ENCODE measurements around the gene GAREM2.

The GAREM2 gene

DNA sequence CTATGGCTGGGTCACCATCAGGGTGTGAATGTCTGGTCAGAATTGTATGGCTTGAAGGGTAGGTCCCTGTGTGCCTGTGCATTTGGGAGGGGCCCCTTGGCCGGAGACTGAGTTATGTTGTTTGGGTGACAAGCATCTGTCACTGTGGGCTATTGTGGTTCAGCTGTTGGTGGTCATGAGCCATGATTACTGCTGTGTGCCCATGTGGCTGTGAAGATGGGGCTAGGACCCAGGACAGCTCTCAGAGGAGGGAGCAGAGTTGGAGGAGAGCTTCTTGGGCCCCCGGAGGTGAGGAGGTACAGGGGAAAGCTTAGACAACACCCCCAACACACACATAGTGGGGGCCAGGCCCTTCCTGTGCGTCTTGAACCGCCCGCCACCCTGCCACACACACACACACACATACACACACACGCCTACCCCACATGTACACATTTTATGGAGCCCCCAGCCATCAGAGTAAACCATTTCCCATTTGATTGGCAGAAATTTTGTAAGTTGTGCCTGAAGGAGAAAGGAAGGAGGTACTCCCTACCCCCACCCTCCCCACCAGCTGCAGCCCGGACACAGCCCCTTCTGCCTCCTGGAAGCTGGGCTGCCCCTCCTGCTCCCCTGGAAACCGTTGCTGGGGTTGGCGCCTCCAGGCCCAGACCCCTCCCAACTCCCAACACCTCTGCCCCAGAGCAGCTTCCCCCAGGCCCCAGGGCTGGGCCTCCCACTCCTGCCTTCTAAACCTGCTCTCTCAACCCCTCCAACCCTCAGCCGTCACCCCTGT, 2.0 kb downstream of the GAREM2 start:
- Mint-ChIP-seq H3K27ac (no peak overlapping the region), H3K9me3 (no peaks in the 10 kb centered on the region), H3K4me3 (peak overlapping the region; percentile 66 to 70), H3K4me1 (ENCODE audit: low read depth in 2 of 2) (peaks cover 19 to 22% of the 10 kb centered on the region in 2 donors), H3K36me3 (ENCODE audit: insufficient read depth) (peaks cover 3% of the 10 kb centered on the region), H3K27me3 (peaks cover 41 to 80% of the 10 kb centered on the region in 2 donors)
- ATAC-seq (replicated peaks), result peak; percentile 46
- DNase-seq, result no peak

DNA sequence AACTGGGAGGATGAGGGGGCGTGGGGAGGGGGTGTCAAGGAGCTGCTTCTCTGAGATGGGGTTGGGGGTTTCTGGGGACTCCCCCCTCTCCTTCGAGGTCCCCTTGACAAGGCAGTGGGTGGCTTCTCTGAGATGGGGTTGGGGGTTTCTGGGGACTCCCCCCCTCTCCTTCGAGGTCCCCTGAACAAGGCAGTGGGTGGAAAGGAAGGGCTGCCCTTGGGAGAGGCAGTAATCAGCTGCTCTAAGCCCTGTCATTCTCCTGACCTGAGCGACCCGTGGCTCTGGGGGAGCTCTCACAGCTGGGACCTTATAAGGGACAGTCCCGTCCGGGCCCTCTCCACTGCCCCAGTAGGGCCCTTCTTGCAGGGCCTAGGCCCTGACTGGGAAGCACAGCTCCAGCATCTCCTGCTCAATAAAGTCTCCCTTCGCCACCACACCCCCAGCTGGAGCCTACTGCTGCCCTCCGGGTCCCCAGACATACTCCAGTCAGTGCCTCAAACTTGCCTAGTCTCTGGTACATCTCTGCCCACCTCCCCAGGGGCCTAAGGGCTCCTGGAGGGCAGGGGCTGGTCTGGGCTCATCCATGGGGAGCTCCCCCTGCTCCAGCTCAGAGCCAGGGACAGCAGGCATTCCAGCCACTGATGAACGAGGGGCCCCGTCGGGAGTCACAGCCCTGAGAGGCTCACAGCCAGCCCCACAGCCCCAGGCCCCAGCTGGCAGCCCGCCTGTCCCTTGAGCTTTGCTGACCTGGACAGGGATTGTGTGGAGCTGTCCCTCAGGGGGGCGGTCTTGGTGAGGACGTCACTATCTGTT, 2.8 kb downstream of the GAREM2 start:
- H3K9me3 Mint-ChIP-seq, result no peaks in the 10 kb centered on the region

DNA sequence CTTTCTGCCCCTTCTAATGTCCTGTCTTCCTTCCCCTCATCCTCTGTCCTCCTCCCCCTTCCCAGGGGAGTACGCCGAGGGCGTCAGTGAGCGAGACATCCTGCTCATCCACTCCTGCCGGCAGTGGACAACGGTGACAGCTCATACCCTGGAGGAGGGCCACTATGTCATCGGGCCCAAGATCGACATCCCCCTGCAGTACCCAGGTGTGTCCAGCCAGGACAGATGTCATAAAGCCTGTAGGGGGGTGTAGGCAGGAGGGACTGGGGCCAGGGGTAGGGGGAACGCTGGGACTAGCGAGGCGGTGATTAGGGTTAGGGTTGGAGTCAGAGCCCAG, 3.4 kb downstream of the GAREM2 start:
- ATAC-seq (replicated peaks), result no peak
- Mint-ChIP-seq H3K4me1 (ENCODE audit: low read depth in 2 of 2) (peaks cover 22% of the 10 kb centered on the region in 2 donors), H3K36me3 (ENCODE audit: insufficient read depth) (peaks cover 3% of the 10 kb centered on the region), H3K27ac (no peak overlapping the region), H3K4me3 (no peak overlapping the region), H3K27me3 (peaks cover 52 to 82% of the 10 kb centered on the region in 2 donors), H3K9me3 (no peaks in the 10 kb centered on the region)
- DNase-seq, result no peak

More for the DNA sequence above, 2.8 kb downstream of the GAREM2 start:
- ATAC-seq (replicated peaks) (no peak), DNase-seq (no peak)
- Mint-ChIP-seq H3K4me3 (no peak overlapping the region), H3K4me1 (ENCODE audit: low read depth in 2 of 2) (peaks cover 22% of the 10 kb centered on the region in 2 donors), H3K27ac (no peak overlapping the region), H3K27me3 (peaks cover 48 to 82% of the 10 kb centered on the region in 2 donors), H3K36me3 (ENCODE audit: insufficient read depth) (peaks cover 3% of the 10 kb centered on the region)

DNA sequence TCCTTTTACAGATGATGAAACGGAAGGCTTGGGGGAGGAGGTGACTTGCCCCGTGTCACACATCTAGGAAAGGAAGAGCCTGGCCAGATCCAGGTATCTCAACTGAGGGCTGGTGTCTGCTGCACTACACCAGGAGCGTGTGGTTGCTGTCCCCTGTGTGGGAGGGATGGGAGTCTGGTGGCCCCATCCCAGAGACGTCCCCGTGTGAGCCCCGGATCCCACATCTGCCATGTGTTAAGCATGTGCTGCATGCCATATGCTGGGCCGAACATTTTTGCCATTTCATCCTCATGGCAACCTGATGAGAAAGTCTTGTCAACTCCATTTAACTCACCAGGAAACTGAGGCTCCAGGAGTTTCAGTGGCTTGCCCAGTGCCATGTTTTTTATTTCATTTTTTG, 4.2 kb downstream of the GAREM2 start:
- H3K4me3 Mint-ChIP-seq, result no peak overlapping the region
- H3K36me3 Mint-ChIP-seq (ENCODE audit: insufficient read depth), result no peaks in the 10 kb centered on the region
- peaks cover 45 to 80% of the 10 kb centered on the region in 2 donors for H3K27me3 Mint-ChIP-seq
- ATAC-seq (replicated peaks), result no peak
- DNase-seq, result no peak
- H3K9me3 Mint-ChIP-seq, result no peaks in the 10 kb centered on the region
- no peak overlapping the region for H3K27ac Mint-ChIP-seq
- H3K4me1 Mint-ChIP-seq (ENCODE audit: low read depth in 2 of 2), result peaks cover 15 to 16% of the 10 kb centered on the region in 2 donors

DNA sequence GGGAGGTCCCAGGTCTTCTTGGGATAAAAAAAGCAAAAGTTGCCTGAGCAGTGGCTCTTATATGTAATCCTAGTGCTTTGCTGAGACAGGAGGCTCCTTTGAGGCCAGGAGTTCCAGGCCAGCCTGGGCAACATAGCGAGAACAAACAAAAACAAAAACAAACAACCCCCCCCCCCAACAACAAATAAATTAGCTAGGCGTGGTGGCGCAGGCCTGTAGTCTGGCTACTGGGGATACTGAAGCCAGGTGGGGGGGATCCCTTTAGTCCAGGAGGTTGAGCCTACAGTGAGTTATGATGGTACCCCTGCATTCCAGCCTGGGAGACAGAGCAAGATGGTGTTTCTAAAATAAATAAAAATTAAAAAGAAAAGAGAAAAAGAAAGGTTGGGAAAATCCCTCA, 5.4 kb downstream of the GAREM2 start:
- peaks cover 42 to 78% of the 10 kb centered on the region in 2 donors for H3K27me3 Mint-ChIP-seq
- H3K27ac Mint-ChIP-seq, result no peak overlapping the region
- no peak for ATAC-seq (replicated peaks)
- DNase-seq, result no peak
- H3K4me3 Mint-ChIP-seq, result peak overlapping the region; percentile 73 to 76
- no peaks in the 10 kb centered on the region for H3K36me3 Mint-ChIP-seq (ENCODE audit: insufficient read depth)
- peaks cover 12 to 14% of the 10 kb centered on the region in 2 donors for H3K4me1 Mint-ChIP-seq (ENCODE audit: low read depth in 2 of 2)
- H3K9me3 Mint-ChIP-seq, result no peaks in the 10 kb centered on the region

DNA sequence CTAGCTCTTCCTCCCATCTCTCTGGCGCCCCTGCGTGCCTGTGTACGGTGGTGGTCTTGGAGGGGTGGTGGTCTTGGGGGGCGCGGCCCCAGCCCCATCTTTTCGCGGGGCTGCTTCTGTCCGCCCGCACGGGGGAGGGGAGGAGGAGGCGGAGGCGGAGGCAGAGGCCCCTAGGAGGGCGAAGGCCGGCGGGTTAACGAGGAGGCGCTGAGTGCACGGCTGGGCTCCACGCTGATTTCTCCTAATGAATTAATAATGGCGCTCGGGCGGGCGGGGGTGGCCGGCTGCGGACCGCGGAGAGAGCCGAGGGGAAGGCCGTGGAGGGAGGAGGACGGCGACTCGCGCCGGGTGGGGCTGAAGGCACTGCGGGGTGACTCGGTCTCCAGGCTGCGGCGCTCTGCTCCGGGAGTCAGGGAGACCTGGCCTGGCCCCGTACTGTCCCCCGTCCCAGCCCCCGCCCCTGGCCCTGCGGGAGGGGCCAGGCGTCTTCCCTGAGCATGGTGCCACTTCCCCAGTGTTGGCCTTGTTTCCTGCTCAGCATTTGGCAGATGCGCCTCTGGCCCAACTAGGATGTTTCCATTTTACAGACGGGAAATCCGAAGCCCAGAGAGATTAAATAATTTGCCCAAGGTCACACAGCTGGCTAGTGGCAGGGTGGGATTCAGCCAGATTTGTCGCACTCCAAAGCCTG, 6.0 kb downstream of the GAREM2 start:
- H3K4me3 Mint-ChIP-seq, result peak overlapping the region; percentile 73 to 76

DNA sequence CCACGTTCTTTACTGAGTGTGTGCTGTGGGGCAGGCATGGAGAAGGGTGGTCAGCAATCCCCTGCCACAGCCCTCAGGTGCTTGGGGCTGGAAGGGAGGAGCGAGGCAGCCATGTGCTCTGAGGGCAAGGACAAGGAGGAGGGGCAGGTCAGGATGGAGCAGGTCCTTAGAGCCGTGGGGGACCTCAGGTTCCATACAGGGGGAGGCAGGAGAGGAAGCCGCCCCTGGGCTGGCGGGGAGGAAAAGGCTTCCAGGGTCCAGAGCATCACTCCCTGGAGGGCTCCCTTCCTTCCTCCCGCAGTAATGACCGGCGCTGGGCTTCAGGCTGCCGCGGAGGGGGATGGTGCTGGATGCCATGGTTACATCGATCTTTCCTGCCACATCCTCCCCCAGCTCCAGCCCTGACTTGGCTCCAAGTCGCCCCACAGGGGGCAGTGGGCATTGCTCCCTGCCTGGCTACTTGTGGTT, 6.6 kb downstream of the GAREM2 start:
- peak overlapping the region in 1 of 2 donors; percentile 29 for H3K27ac Mint-ChIP-seq
- H3K4me1 Mint-ChIP-seq (ENCODE audit: low read depth in 2 of 2), result peaks cover 9 to 13% of the 10 kb centered on the region in 2 donors
- peak overlapping the region; percentile 73 to 76 for H3K4me3 Mint-ChIP-seq
- ATAC-seq (replicated peaks) (no peak), DNase-seq (no peak)
- peaks cover 37 to 71% of the 10 kb centered on the region in 2 donors for H3K27me3 Mint-ChIP-seq
- H3K9me3 Mint-ChIP-seq, result no peaks in the 10 kb centered on the region
- no peaks in the 10 kb centered on the region for H3K36me3 Mint-ChIP-seq (ENCODE audit: insufficient read depth)

More for the DNA sequence above, 6.0 kb downstream of the GAREM2 start:
- DNase-seq (no peak), ATAC-seq (replicated peaks) (peak; percentile 53)
- peaks cover 12 to 13% of the 10 kb centered on the region in 2 donors for H3K4me1 Mint-ChIP-seq (ENCODE audit: low read depth in 2 of 2)
- no peaks in the 10 kb centered on the region for H3K36me3 Mint-ChIP-seq (ENCODE audit: insufficient read depth)
- H3K27ac Mint-ChIP-seq, result peak overlapping the region in 1 of 2 donors; percentile 29
- peaks cover 42 to 77% of the 10 kb centered on the region in 2 donors for H3K27me3 Mint-ChIP-seq
- no peaks in the 10 kb centered on the region for H3K9me3 Mint-ChIP-seq

DNA sequence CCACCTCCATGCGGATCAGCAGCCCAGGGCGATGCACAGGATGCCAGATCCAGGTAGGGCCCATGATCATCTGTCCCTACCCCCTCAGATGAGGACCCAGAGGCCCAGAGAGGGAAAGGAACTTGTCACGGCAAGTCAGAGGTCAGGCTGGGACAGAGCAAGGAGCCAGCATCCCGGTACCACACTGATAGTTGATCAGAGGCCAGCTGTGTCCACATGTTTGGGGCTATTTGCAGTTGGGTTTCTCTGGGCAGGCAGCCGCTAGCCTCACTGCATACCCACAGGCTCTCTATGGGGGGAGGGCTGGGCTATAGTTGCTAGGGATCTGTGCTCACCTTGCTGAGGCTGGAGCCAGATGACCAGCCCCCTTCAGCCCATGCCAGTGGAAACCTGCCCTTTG, 9.6 kb downstream of the GAREM2 start:
- Mint-ChIP-seq H3K4me1 (ENCODE audit: low read depth in 2 of 2) (peaks cover 6 to 14% of the 10 kb centered on the region in 2 donors), H3K9me3 (no peaks in the 10 kb centered on the region), H3K27me3 (peaks cover 18 to 41% of the 10 kb centered on the region in 2 donors), H3K27ac (no peak overlapping the region), H3K4me3 (no peak overlapping the region), H3K36me3 (ENCODE audit: insufficient read depth) (peaks cover 6% of the 10 kb centered on the region)
- DNase-seq (no peak), ATAC-seq (replicated peaks) (no peak)

DNA sequence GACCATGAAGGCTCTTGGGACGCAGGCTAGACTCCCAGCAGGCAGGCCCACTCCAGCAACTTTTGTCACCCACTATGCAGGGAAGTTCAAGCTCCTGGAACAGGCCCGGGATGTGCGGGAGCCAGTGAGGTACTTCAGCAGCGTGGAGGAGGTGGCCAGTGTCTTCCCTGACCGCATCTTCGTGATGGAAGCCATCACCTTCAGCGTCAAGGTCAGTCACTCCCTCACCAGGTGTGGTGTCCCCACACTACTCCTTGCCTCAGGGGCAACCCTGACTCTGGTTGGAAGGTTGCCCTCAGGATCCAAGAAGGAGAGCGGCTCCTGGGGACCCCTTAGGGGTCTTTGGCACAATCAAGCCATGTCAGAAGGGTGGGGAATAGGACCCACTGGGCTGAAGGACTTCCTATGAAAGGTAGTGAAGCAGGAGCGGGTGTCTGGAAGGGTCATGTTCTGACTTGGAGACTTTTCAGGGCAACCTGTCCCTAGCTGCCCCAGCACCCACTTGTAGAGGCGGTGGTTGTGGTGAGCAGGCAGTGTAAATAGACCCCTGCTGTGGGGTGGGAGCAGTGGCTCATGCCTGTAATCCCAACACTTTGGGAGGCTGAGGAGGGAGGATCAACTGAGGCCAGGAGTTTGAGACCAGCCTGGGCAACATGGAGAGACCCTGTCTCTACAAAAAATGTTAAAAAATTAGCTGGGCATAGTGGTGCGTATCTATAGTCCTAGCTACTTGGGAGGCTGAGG, 10.2 kb downstream of the GAREM2 start:
- H3K9me3 Mint-ChIP-seq, result no peaks in the 10 kb centered on the region
- peak overlapping the region; percentile 54 to 67 for H3K4me3 Mint-ChIP-seq
- DNase-seq (no peak), ATAC-seq (replicated peaks) (no peak)
- peaks cover 6% of the 10 kb centered on the region for H3K36me3 Mint-ChIP-seq (ENCODE audit: insufficient read depth)
- peaks cover 6 to 14% of the 10 kb centered on the region in 2 donors for H3K4me1 Mint-ChIP-seq (ENCODE audit: low read depth in 2 of 2)
- H3K27ac Mint-ChIP-seq, result peak overlapping the region; percentile 10 to 51
- peaks cover 18 to 40% of the 10 kb centered on the region in 2 donors for H3K27me3 Mint-ChIP-seq

DNA sequence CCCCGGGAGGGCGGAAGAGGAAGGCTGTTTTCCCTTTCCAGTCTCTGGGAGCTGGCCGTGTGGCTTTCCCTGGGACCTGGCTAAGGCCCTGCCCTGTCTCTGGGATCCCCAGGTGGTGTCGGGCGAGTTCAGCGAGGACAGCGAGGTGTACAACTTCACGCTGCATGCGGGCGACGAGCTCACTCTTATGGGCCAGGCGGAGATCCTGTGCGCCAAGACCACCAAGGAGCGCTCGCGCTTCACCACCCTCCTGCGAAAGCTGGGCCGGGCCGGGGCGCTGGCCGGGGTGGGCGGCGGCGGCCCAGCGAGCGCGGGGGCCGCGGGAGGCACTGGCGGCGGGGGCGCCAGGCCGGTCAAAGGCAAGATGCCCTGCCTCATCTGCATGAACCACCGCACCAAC, 11.2 kb downstream of the GAREM2 start:
- DNase-seq (no peak), ATAC-seq (replicated peaks) (no peak)
- Mint-ChIP-seq H3K4me3 (peak overlapping the region; percentile 54 to 67), H3K4me1 (ENCODE audit: low read depth in 2 of 2) (peaks cover 4 to 13% of the 10 kb centered on the region in 2 donors), H3K9me3 (no peaks in the 10 kb centered on the region), H3K36me3 (ENCODE audit: insufficient read depth) (peaks cover 6% of the 10 kb centered on the region), H3K27ac (peak overlapping the region in 1 of 2 donors; percentile 10), H3K27me3 (peaks cover 17 to 30% of the 10 kb centered on the region in 2 donors)

DNA sequence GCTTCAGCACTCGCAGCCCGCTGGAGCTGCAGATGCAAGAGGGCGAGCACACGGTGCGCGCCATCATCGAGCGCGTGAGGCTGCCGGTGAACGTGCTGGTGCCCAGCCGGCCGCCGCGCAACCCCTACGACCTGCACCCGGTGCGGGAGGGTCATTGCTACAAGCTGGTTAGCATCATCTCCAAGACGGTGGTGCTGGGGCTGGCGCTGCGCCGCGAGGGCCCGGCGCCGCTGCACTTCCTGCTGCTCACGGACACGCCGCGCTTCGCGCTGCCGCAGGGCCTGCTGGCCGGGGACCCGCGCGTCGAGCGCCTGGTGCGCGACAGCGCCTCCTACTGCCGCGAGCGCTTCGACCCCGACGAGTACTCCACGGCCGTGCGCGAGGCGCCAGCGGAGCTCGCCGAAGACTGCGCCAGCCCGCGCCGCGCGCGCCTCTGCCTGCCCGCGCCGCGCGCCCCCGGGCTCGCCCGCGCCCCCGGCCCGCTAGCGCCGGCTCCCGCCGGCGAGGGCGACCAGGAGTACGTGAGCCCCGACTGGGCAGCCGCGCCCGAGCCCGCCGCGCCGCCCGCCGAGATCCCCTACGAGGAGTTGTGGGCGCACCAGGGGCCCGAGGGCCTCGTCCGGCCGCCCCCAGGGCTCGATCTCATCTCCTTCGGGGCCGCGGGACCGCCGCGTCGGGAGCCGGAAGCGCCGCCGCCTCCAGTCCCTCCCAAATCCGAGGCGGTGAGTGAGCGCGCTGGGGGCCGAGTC, 11.8 kb downstream of the GAREM2 start:
- Mint-ChIP-seq H3K4me3 (peak overlapping the region; percentile 75 to 82), H3K36me3 (ENCODE audit: insufficient read depth) (peaks cover 6% of the 10 kb centered on the region), H3K9me3 (no peaks in the 10 kb centered on the region), H3K27me3 (peaks cover 13 to 24% of the 10 kb centered on the region in 2 donors), H3K27ac (peak overlapping the region; percentile 10 to 41), H3K4me1 (ENCODE audit: low read depth in 2 of 2) (peaks cover 0 to 10% of the 10 kb centered on the region in 2 donors)
- ATAC-seq (replicated peaks), result peak; percentile 98
- peak; percentile 80 to 87 (median 83) for DNase-seq

DNA sequence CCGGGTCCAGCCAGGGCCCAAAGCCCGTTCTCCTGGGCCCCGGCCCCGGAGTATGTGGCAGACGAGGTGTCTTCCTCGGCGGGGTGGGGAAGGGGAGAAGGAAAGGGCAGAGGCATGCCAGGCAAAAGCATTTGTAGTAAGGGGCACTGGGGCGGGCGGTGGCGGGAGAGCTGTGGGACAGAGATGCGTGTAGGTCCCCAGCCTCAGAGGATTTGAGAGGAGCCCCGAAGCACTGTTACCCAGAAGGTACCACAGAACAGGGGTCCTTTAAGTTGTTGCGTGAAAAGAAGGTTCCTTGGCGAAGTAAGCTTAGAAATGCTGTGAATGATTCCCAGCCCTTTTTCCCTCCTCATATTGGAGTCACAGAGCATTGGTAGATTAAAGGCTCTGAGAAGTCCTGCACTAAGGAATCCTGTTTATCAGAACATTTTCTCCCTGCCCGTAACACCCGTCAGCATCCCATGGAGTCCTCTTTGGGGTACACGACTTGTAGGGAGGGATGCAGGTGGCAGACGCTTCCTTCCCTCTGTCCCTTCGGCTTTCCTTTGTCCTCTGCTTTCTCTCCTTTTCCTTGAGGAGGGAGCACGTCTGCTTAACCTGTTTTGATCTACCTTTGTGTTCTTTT, 12.5 kb downstream of the GAREM2 start:
- Mint-ChIP-seq H3K36me3 (ENCODE audit: insufficient read depth) (peaks cover 6% of the 10 kb centered on the region), H3K27ac (peak overlapping the region; percentile 10 to 41), H3K27me3 (peaks cover 8 to 17% of the 10 kb centered on the region in 2 donors), H3K9me3 (no peaks in the 10 kb centered on the region), H3K4me1 (ENCODE audit: low read depth in 2 of 2) (peaks cover 0 to 7% of the 10 kb centered on the region in 2 donors), H3K4me3 (peak overlapping the region; percentile 75 to 82)
- DNase-seq, result no peak
- no peak for ATAC-seq (replicated peaks)
